Activated naive CD4-positive, alpha-beta T cell treated with anti-CD3 and anti-CD28 coated beads, Interleukin-2, amount 50 U/mL, for 16 hours (primary cell): ENCODE results near the gene NXPE4.
"Not testable (repeated sequence)": the region's sequence is repeated elsewhere in the genome, so short reads cannot be mapped to it uniquely, and the experiment has no call there.

ENCODE experiments used
- DNase-seq: peaks from one replicate; pipeline ENCODE4 v3.0.0-alpha.2; 2020

Gene NXPE4

DNA sequence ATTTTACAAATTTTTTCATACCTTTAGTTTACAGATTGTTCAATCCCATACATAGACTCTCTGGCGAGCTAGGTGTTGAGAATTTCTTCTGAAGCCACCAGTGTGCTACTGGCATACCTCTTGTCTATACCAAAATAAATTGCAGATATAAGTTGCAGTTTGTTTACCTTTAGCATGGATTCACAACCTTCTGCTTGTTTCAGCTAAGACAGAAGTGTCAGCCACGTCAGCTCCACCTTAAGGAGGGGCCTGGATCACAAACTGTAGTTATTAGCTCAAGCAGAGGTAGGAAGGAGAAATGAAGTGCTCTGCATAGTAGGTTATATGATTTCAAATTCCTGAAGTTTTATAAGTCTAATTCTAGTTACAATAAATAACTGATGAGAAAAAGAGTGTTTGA lies at the start of gene NXPE4:
NXPE4 (minus strand) TSS at position 216 of the 400 bp plus-strand sequence. CDS start 1,027 bp downstream, outside the sequence.
- no peak for DNase-seq

DNA sequence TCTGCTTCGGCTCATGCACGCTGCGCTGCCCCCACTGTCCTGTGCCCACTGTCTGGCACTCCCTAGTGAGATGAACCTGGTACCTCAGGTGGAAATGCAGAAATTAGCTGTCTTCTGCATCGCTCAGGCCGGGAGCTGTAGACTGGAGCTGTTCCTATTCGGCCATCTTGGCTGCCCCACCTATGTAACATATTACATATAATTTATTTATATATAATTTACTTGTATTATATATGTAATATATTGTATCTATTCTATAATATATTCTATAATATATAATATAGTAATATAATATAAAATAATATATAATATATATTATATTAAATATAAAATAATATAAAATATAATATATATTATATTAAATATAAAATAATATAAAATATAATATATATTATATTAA lies 43.9 kb upstream of the NXPE4 start:
- not testable (repeated sequence) for DNase-seq

DNA sequence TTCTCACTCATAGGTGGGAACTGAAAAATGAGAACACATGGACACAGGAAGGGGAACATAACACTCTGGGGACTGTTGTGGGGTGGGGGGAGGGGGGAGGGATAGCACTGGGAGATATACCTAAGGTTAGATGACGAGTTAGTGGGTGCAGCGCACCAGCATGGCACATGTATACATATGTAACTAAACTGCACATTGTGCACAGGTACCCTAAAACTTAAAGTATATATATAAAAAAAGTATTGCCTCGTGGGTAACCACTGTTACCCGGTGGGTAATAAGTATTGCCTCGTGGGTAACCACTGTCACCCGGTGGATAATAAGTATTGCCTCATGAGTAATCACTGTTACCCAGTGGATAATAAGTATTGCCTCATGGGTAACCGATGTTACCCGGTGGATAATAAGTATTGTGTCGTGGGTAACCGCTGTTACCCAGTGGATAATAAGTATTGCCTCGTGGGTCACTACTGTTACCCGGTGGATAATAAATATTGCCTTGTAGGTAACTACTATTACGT lies 35.9 kb upstream of the NXPE4 start:
- not testable (repeated sequence) for DNase-seq

DNA sequence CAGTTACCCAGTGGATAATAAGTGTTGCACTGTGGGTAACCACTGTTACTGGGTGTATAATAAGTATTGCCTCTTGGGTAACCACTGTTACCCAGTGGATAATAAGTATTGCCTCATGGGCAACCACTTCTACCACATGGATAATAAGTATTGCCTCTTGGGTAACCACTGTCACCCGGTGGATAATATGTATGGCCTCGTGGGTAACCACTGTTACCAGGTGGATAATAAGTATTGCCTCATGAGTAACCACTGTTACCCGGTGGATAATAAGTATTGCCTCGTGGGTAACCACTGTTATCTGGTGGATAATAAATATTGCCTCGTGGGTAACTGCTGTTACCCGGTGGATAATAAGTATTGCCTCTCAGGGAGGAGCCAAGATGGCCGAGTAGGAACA lies 29.7 kb upstream of the NXPE4 start:
- DNase-seq, result no peak

DNA sequence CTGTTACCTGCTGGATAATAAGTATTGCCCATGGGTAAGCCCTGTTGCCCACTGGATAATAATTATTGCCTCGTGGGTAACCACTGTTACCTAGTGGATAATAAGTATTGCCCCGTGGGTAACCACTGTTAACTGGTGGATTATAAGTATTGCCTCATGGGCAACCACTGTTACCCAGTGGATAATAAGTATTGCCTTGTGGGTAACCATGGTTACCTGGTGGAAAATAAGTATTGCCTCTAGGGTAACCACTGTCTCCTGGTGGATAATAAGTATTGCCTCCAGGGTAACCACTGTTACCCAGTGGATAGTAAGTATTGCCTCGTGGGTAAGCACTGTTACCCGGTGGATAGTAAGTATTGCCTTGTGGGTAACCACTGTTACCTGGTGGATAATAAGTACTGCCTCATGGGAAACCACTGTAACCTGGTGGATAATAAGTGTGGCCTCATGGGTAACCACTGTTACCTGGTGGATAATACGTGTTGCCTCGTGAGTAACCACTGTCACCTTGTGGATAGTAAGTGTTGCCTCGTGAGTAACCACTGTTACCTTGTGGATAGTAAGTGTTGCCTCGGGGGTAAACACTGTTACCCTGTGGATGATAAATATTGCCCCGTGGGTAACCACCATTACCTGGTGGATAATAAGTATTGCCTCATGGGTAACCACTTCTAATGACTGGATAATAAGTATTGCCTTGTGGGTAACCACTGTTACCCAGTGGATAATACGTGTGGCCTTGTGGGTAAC lies 29.0 kb upstream of the NXPE4 start:
- no peak for DNase-seq

DNA sequence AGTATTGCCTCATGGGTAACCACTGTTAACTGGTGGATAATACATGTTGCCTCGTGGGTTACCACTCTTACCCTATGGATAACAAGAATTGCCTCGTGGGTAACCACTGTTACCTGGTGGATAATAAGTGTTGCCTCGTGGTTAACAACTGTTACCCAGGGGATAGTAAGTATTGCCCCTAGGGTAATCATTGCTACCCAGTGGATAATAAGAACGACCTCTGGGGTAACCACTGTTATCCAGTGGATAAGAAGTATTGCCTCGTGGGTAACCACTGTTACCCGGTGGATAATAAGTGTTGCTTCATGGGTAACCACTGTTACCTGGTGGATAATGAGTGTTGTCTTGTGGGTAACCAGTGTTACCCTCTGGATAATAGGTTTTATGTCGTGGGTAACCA lies 28.1 kb upstream of the NXPE4 start:
- DNase-seq, result no peak

DNA sequence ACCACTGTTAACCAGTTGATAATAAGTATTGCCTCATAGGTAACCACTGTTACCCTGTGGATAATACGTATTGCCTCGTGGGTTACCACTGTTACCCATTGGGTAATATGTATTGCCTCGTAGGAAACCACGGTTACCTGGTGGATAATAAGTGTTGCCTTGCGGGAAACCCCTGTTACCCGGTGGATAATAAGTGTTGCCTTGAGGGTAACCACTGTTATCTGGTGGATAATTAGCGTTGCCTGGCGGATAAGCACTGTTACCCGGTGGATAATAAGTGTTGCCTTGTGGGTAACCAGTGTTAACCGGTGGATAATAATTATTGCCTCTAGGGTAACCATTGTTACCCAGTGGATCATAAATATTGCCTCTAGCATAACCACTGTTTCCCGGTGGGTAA lies 27.3 kb upstream of the NXPE4 start:
- DNase-seq, result no peak

DNA sequence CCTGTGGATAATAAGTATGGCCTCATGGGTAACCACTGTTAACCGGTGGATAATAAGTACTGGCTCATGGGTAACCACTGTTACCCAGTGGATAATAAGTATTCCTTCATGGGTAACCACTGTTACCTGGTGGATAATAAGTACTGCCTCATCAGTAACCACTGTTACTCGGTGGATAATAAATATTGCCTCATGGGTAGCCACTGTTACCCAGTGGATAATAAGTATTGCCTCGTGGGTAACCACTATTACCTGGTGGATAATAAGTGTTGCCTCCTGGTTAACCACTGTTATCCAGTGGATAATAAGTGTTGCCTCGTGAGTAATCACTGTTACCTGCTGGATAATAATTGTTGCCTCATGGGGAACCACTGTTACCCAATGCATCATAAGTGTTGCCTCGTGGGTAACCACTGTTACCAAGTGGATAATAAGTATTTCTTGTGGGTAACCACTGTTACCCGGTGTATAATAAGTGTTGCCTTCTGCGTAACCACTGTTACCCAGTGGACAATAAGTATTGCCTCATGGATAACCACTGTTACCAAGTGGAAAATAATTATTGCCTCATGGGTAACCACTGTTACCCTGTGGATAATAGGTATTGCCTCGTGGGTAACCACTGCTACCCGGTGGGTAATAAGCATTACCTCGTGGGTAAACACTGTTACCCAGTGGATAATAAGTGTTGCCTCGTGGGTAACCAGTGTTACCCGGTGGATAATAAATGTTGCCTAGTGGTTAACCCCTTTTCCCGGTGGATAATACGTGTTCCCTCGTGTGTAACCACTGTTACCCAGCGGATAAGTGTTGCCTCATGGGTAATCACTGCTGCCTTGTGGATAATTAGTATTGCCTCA lies 26.6 kb upstream of the NXPE4 start:
- no peak for DNase-seq

DNA sequence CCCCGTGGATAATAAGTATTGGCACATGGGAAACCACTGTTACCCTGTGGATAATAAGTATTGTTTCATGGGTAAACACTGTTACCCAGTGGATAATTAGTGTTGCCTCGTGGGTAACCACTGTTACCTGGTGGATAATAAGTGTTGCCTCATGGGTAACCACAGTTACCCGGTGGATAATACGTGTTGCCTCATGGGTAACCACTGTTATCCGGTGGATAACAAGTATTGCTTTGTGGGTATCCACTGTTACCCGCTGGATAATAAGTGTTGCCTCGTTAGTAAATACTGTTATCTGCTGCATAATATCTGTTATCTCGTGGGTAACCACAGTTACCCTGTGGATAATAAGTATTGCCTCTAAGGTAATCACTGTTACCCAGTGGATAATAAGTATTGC lies 25.5 kb upstream of the NXPE4 start:
- DNase-seq, result no peak

DNA sequence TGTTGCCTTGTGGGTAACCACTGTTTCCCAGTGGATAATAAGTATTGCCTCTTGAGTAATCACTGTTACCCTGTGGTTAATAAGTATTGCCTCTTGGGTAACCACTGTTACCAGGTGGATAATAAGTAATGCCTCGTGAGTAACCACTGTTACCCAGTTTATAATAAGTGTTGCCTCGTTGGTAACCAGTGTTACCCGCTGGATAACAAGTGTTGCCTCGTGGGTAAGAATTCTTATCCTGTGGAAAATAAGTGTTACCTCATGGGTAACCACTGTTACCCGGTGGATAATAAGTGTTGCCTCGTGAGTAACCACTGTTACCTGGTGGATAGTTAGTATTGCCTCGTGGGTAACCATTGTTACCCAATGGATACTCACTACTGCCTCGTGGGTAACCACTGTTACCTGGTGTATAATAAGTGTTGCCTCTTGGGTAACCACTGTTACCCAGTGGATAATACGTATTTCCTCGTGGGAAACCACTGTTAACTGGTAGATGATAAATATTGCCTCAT lies 24.1 kb upstream of the NXPE4 start:
- DNase-seq, result no peak

DNA sequence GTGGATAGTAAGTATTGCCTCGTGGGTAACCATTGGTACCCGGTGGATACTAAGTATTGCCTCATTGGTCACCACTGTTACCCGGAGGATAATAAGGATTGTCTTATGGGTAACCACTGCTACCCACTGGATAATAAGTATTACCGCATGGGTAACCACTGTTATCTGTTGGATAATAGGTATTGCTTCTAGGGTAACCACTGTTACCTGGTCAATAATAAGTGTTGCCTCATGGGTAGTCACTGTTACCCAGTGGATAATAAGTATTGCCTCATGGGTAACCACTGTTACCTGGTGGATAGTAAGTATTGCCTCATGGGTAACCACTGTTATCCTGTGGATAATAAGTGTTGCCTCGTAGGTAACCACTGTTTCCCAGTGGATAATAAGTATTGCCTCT lies 22.6 kb upstream of the NXPE4 start:
- DNase-seq, result no peak

DNA sequence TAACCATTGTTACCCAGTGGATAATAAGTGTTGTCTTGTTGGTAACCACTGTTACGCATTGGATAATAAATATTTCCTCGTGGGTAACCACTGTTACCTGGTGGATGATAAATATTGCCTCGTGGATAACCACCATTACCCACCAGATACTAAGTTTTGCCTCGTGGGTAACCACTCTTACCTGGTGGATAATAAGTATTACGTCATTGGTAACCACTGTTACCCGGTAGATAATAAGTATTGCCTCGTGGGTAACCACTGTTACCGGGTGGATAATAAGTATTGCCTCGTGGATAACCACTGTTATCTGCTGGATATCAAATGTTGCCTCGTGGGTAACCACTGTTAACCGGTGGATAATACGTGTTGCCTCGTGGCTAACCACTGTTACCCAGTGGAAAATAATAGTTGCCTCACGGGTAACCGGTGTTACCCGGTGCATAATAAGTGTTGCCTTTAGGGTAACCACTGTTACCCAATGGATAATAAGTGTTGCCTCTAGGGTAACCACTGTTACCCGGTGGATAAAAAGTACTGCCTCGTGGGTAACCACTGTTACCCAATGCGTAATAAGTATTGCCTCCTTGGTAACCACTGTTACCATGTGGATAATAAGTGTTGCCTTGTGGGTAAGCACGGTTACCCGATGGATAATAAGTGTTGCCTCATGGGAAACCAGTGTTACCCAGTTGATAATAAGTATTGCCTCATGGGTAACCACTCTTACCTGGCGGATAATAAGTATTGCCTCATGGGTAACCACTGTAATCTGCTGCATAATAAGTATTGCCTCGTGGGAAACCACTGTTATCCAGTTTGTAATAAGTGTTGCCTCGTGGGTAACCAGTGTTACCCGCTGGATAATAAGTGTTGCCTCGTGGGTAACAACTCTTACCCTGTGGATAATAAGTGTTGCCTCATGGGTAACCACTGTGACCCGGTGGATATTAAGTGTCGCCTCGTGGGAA lies 21.9 kb upstream of the NXPE4 start:
- no peak for DNase-seq

DNA sequence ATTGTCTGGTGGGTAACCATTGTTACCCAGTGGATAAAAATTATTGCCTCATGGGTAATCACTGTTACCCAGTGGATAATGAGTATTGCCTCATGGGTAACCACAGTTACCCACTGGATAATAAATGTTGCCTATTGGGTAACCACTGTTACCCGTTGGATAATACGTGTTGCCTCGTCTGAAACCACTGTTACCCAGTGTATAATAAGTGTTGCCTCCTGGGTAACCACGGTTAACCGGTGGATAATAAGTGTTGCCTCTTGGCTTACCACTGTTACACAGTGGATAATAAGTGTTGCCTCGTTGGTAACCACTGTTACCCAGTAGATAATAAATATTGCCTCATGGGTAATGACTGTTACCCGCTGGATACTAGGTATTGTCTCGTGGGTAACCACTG lies 20.9 kb upstream of the NXPE4 start:
- DNase-seq, result no peak

DNA sequence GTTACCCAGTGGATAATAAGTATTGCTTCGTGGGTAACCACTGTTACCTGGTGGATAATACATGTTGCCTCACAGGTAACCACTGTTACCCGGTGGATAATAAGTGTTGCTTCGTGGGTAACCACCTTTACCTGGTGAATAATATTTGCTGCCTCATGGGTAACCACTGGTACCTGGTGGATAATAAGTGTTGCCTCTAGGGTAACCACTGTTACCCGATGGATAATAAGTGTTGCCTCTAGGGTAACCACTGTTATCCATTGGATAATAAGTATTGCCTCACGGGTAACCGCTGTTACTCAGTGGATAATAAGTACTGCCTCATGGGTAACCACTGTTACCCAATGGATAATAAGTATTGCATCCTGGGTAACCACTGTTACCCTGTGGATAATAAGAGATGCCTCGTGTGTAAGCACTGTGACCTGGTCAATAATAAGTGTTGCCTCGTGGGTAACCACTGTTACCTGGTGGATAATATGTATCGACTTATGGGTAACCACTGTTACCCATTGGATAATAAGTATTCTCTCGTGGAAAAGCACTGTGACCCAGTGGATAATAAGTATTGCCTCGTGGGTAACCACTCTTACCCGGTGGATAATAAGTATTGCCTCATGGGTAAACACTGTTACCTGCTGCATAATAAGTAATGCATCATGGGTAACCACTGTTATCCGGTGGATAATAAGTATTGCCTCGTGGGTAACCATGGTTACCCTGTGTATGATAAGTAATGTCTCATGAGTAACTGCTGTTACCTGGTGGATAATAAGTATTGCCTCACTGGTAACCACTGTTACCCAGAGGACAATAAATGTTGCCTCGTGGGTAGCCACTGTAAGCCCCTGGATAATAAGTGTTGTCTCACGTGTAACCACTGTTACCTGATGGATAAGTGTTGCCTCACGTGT lies 20.1 kb upstream of the NXPE4 start:
- DNase-seq, result no peak

DNA sequence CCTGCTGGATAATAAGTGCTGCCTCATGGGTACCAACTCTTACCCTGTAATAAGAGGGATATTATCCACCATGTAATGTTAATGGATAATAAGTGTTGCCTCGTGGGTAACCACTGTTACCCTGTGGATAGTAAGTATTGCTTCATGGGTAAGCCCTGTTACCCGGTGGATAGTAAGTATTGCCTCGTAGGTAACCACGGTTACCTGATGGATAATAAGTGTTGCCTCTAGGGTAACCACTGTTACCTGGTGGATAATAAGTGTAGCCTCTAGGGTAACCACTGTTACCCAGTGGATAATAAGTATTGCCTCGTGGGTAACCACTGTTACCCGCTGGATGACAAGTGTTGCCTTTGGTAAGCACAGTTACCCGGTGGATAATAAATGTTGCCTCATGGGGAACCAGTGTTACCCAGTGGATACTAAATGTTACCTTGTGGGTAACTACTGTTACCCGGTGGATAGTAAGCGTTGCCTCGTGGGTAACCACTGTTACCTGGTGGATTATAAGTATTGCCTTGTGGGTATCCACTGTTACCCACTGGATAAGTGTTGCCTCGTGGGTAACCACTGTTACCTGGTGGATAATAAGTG lies 18.6 kb upstream of the NXPE4 start:
- DNase-seq, result no peak

DNA sequence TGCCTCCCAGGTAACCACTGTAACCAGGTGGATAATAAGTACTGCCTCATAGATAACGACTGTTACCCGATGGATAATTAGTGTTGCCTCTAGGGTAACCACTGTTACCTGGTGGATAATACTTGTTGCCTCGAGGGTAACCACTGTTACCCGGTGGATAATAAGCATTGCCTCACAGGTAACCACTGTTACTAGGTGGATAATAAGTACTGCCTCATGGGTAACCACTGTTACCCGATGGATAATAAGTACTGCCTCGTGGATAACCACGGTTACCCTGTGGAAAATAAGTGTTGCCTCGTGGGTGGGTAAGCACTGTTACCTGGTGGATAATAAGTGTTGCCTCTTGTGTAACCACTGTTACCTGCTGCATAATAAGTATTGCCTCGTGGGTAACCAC lies 17.5 kb upstream of the NXPE4 start:
- not testable (repeated sequence) for DNase-seq

DNA sequence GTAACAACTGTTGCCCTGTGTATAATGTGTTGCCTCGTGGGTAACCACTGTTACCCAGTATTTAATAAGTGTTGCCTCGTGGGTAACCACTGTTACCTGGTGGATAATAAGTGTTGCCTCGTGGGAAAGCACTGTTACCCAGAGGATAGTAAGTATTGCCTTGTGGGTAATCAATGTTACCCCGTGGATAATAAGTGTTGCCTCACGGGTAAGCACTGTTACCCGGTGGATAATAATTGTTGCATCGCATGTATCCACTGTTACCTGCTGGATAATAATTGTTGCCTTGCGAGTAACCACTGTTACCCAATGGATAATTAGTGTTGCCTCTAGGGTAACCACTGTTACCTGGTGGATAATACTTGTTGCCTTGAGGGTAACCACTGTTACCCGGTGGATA lies 17.1 kb upstream of the NXPE4 start:
- no peak for DNase-seq

DNA sequence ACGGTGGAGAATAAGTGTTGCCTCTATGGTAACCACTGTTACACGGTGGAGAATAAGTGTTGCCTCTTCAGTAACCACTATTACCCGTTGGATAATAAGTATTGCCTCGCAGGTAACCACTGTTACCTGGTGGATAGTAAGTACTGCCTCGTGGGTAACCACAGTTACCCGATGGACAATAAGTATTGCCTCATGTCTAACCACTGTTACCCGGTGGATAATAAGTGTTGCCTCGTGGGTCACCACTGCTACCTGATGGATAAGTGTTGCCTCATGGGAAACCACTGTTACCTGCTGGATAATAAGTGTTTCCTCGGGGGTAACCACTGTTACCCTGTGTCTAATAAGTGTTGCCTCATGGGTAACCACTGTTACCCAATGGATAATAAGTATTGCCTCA lies 16.6 kb upstream of the NXPE4 start:
- not testable (repeated sequence) for DNase-seq

DNA sequence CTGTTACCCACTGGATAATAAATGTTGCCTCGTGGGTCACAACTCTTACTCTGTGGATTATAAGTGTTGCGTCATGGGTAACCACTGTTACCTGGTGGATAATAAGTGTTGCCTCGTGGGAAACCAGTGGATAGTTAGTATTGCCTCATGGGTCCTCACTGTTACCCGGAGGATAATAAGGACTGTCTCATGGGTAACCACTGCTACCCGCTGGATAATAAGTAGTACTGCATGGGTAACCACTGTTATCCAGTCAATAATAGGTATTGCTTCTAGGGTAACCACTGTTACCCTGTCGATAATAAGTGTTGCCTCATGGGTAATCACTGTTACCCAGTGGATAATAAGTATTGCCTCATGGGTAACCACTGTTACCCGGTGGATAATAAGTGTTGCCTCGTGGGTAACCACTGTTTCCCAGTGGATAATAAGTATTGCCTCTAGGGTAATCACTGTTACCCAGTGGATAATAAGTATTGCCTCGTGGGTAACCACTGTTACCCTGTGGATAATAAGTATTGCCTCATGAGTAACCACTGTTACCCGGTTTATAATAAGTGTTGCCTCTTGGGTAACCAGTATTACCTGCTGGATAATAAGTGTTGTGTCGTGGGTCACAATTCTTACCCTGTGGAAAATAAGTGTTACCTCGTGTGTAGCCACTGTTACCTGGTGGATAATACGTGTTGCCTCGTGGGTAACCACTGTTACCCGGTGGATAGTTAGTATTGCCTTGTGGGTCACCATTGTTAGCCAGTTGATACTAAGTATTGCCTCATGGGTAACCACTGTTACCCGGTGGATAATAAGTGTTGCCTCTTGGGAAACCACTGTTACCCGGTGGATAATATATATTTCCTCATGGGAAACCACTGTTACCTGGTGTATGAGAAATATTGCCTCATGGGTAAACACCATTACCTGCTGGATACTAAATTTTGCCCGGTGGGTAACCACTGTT lies 15.7 kb upstream of the NXPE4 start:
- DNase-seq, result no peak

DNA sequence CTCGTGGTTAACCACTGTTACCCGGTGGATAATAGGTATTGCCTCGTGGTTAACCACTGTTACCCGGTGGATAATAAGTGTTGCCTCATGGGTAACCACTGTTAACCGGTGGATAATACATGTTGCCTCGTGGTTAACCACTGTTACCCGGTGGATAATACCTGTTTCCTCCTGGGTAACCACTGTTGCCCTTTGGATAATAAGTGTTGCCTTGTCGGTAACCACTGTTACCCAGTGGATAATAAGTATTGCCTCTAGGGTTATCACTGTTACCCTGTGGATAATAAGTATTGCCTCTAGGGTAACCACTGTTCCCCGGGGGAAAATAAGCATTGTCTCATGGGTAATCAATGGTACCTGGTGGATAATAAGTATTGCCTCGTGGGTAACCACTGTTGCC lies 15.0 kb upstream of the NXPE4 start:
- DNase-seq, result no peak
